ENCODE results near the gene TSPAN5. TPM values are rescaled to one million over a fixed set of nuclear protein-coding genes. Genes with fewer than 3 reads are reported as not detected.
A peak's percentile ranks its signal among the peaks of the same experiment; 100 is the strongest.
"Not testable (repeated sequence)": the region's sequence is repeated elsewhere in the genome, so short reads cannot be mapped to it uniquely, and the experiment has no call there.

TSPAN5 gene
- total and polyA plus RNA-seq, 11 donors, result 1.0 to 10.2 (median 5.6) TPM

- Histone ChIP-seq H3K36me3 (peaks cover 0 to 2% (median 0%) of the 10 kb centered on the region in 9 donors), H3K27ac (no peak overlapping the region), H3K27me3 (no peaks in the 10 kb centered on the region), H3K4me3 (peak overlapping the region in 4 of 12 donors; percentile 42 to 53 (median 50)), H3K9me3 (no peaks in the 10 kb centered on the region), H3K4me1 (peaks cover 0 to 20% (median 10%) of the 10 kb centered on the region in 12 donors)
- intact Hi-C loops (cut with DNase I), result loop anchor here in 8 of 10 donors (5.0 to 10.0 kb wide), 11 partner anchors 158 to 998 kb away; partner anchors contain the start of gene TSPAN5 (in 1 of the 8)
- 33 to 43% (median 36%) methylated on average over 8 of the region's 8 CpGs for WGBS, 4 donors
- no peak for DNase-seq
- no peak for ATAC-seq
- no peak for TF ChIP-seq POLR2A (IDR thresholded peaks at IDR 0.05)
- TF ChIP-seq CTCF (IDR thresholded peaks at IDR 0.05), result no peak
Observed at GRCh38 chr4:98466868-98467599, 191.4 kb downstream of the TSPAN5 start.

GRCh38 chr4:98462487-98462886 lies 195.9 kb downstream of the TSPAN5 start:
- ATAC-seq (no peak), DNase-seq (no peak)
- peaks cover 0 to 4% (median 0%) of the 10 kb centered on the region in 12 donors for H3K9me3 ChIP-seq
- H3K27me3 ChIP-seq, result no peaks in the 10 kb centered on the region
- no peak overlapping the region for H3K4me3 ChIP-seq
- intact Hi-C loops (cut with DNase I), result loop anchor here in 7 of 10 donors (5.0 to 10.0 kb wide), 7 partner anchors 162 to 1002 kb away; partner anchors contain the start of gene TSPAN5 (in 1 of the 7)
- no peaks in the 10 kb centered on the region for H3K36me3 ChIP-seq
- TF ChIP-seq POLR2A (IDR thresholded peaks at IDR 0.05) (no peak), CTCF (IDR thresholded peaks at IDR 0.05) (no peak)
- peaks cover 0 to 5% (median 0%) of the 10 kb centered on the region in 12 donors for H3K4me1 ChIP-seq
- H3K27ac ChIP-seq, result no peak overlapping the region

GRCh38 chr4:98461121-98461865 lies 197.1 kb downstream of the TSPAN5 start:
- not testable (repeated sequence) for H3K9me3 ChIP-seq, H3K4me1 ChIP-seq, DNase-seq, H3K27me3 ChIP-seq, H3K36me3 ChIP-seq, H3K4me3 ChIP-seq, ATAC-seq, H3K27ac ChIP-seq
- 92 to 97% (median 94%) methylated on average over 2 of the region's 2 CpGs for WGBS, 4 donors
- intact Hi-C loops (cut with DNase I), result loop anchor here in 7 of 10 donors (5.0 to 10.0 kb wide), 7 partner anchors 164 to 1004 kb away; partner anchors contain the start of gene TSPAN5 (in 1 of the 7)

- WGBS, 4 donors, result 93 to 96% (median 94%) methylated on average over 9 of the region's 9 CpGs
- intact Hi-C loops (cut with DNase I); H3K27ac ChIP-seq; H3K27me3 ChIP-seq; H3K4me1 ChIP-seq; H3K4me3 ChIP-seq; DNase-seq; H3K36me3 ChIP-seq; H3K9me3 ChIP-seq; ATAC-seq: not testable (repeated sequence)
Observed at GRCh38 chr4:98457422-98457821, 201.0 kb downstream of the TSPAN5 start.

GRCh38 chr4:98452091-98452490 lies 206.3 kb downstream of the TSPAN5 start:
- Histone ChIP-seq H3K27me3 (no peaks in the 10 kb centered on the region), H3K9me3 (peaks cover 0 to 11% (median 0%) of the 10 kb centered on the region in 12 donors), H3K4me3 (no peak overlapping the region), H3K27ac (no peak overlapping the region), H3K4me1 (peaks cover 0 to 23% (median 0%) of the 10 kb centered on the region in 12 donors), H3K36me3 (no peaks in the 10 kb centered on the region)
- intact Hi-C loops (cut with DNase I), result no loop called here
- ATAC-seq (no peak), DNase-seq (no peak)
- 81 to 91% (median 86%) methylated on average over 3 of the region's 3 CpGs for WGBS, 4 donors
- TF ChIP-seq POLR2A (IDR thresholded peaks at IDR 0.05) (no peak), CTCF (IDR thresholded peaks at IDR 0.05) (no peak)

All from heart left ventricle (tissue), 16 donors.